ENCODE results near the gene VSTM4. TPM values are rescaled to one million over a fixed set of nuclear protein-coding genes. Genes with fewer than 3 reads are reported as not detected.

The VSTM4 gene
- total RNA-seq, 2 experiments from 2014 or later = 0.10 TPM

- H3K27me3 Mint-ChIP-seq = peaks cover 28% of the 10 kb centered on the region
- no peak for DNase-seq
- H3K36me3 Mint-ChIP-seq (ENCODE audit: low read depth) = no peaks in the 10 kb centered on the region
- H3K4me1 Mint-ChIP-seq = peaks cover 2% of the 10 kb centered on the region
- no peak overlapping the region for H3K4me3 Mint-ChIP-seq
- H3K9me3 Mint-ChIP-seq = no peaks in the 10 kb centered on the region
- POLR2A ChIA-PET = no interaction called here
- H3K27ac Mint-ChIP-seq = no peak overlapping the region
- CTCF ChIA-PET = no interaction called here
These were observed 4.4 kb upstream of the VSTM4 start for GRCh38 chr10:49119746-49120145.

GRCh38 chr10:49118430-49119074 is 3.2 kb upstream of the VSTM4 start:
- H3K4me1 Mint-ChIP-seq = peaks cover 2% of the 10 kb centered on the region
- peaks cover 34% of the 10 kb centered on the region for H3K27me3 Mint-ChIP-seq
- no peaks in the 10 kb centered on the region for H3K36me3 Mint-ChIP-seq (ENCODE audit: low read depth)
- POLR2A ChIA-PET = no interaction called here
- H3K4me3 Mint-ChIP-seq = no peak overlapping the region
- no peaks in the 10 kb centered on the region for H3K9me3 Mint-ChIP-seq
- H3K27ac Mint-ChIP-seq = no peak overlapping the region
- DNase-seq = no peak
- CTCF ChIA-PET = no interaction called here

- DNase-seq = no peak
- H3K4me1 Mint-ChIP-seq = peaks cover 2% of the 10 kb centered on the region
- POLR2A ChIA-PET = no interaction called here
- CTCF ChIA-PET = no interaction called here
- no peak overlapping the region for H3K4me3 Mint-ChIP-seq
- no peak overlapping the region for H3K27ac Mint-ChIP-seq
- H3K9me3 Mint-ChIP-seq = no peaks in the 10 kb centered on the region
- peaks cover 34% of the 10 kb centered on the region for H3K27me3 Mint-ChIP-seq
- H3K36me3 Mint-ChIP-seq (ENCODE audit: low read depth) = no peaks in the 10 kb centered on the region
These were observed 2.2 kb upstream of the VSTM4 start for GRCh38 chr10:49117376-49118070.

- no peak for DNase-seq
- peaks cover 32% of the 10 kb centered on the region for H3K27me3 Mint-ChIP-seq
- H3K27ac Mint-ChIP-seq = no peak overlapping the region
- ChIA-PET POLR2A (no interaction called here), CTCF (no interaction called here)
- H3K4me3 Mint-ChIP-seq = no peak overlapping the region
- no peaks in the 10 kb centered on the region for H3K9me3 Mint-ChIP-seq
- peaks cover 2% of the 10 kb centered on the region for H3K4me1 Mint-ChIP-seq
- H3K36me3 Mint-ChIP-seq (ENCODE audit: low read depth) = no peaks in the 10 kb centered on the region
These were observed 1.4 kb upstream of the VSTM4 start for GRCh38 chr10:49116509-49117375.

- Mint-ChIP-seq H3K4me3 (no peak overlapping the region), H3K36me3 (ENCODE audit: low read depth) (no peaks in the 10 kb centered on the region), H3K9me3 (no peaks in the 10 kb centered on the region), H3K27me3 (peaks cover 30% of the 10 kb centered on the region), H3K4me1 (peaks cover 2% of the 10 kb centered on the region), H3K27ac (no peak overlapping the region)
- no peak for DNase-seq
- POLR2A ChIA-PET = no interaction called here
- CTCF ChIA-PET = no interaction called here
These were observed 630 bp upstream of the VSTM4 start for GRCh38 chr10:49115796-49116508.

- Mint-ChIP-seq H3K9me3 (no peaks in the 10 kb centered on the region), H3K27ac (no peak overlapping the region), H3K27me3 (peaks cover 30% of the 10 kb centered on the region), H3K4me1 (peaks cover 2% of the 10 kb centered on the region), H3K36me3 (ENCODE audit: low read depth) (no peaks in the 10 kb centered on the region), H3K4me3 (peak overlapping the region; percentile 27)
- ChIA-PET CTCF (no interaction called here), POLR2A (no interaction called here)
- DNase-seq = no peak
These were observed 656 bp downstream of the VSTM4 start for GRCh38 chr10:49114718-49115014.

- peaks cover 30% of the 10 kb centered on the region for H3K27me3 Mint-ChIP-seq
- H3K9me3 Mint-ChIP-seq = no peaks in the 10 kb centered on the region
- H3K27ac Mint-ChIP-seq = no peak overlapping the region
- peaks cover 2% of the 10 kb centered on the region for H3K4me1 Mint-ChIP-seq
- CTCF ChIA-PET = no interaction called here
- POLR2A ChIA-PET = interaction anchor here (0.6 kb wide), 1 partner anchor 80 kb away, joined by 3 read pairs; no protein-coding TSS in a partner anchor
- no peak overlapping the region for H3K4me3 Mint-ChIP-seq
- no peak for DNase-seq
- no peaks in the 10 kb centered on the region for H3K36me3 Mint-ChIP-seq (ENCODE audit: low read depth)
These were observed 1.6 kb downstream of the VSTM4 start for GRCh38 chr10:49113741-49114141.

GRCh38 chr10:49112851-49113250 is 2.5 kb downstream of the VSTM4 start:
- POLR2A ChIA-PET = no interaction called here
- no peaks in the 10 kb centered on the region for H3K9me3 Mint-ChIP-seq
- no peaks in the 10 kb centered on the region for H3K36me3 Mint-ChIP-seq (ENCODE audit: low read depth)
- no peak for DNase-seq
- H3K27me3 Mint-ChIP-seq = peaks cover 28% of the 10 kb centered on the region
- H3K4me1 Mint-ChIP-seq = peaks cover 2% of the 10 kb centered on the region
- no peak overlapping the region for H3K27ac Mint-ChIP-seq
- CTCF ChIA-PET = no interaction called here
- H3K4me3 Mint-ChIP-seq = no peak overlapping the region

GRCh38 chr10:49112098-49112497 is 3.2 kb downstream of the VSTM4 start:
- H3K9me3 Mint-ChIP-seq = no peaks in the 10 kb centered on the region
- ChIA-PET CTCF (no interaction called here), POLR2A (no interaction called here)
- peaks cover 2% of the 10 kb centered on the region for H3K4me1 Mint-ChIP-seq
- no peaks in the 10 kb centered on the region for H3K36me3 Mint-ChIP-seq (ENCODE audit: low read depth)
- H3K27me3 Mint-ChIP-seq = peaks cover 23% of the 10 kb centered on the region
- H3K4me3 Mint-ChIP-seq = no peak overlapping the region
- no peak overlapping the region for H3K27ac Mint-ChIP-seq
- no peak for DNase-seq

GRCh38 chr10:49111320-49111698 is 4.0 kb downstream of the VSTM4 start:
- no peaks in the 10 kb centered on the region for H3K9me3 Mint-ChIP-seq
- POLR2A ChIA-PET = no interaction called here
- peaks cover 2% of the 10 kb centered on the region for H3K4me1 Mint-ChIP-seq
- peaks cover 21% of the 10 kb centered on the region for H3K27me3 Mint-ChIP-seq
- no peak for DNase-seq
- CTCF ChIA-PET = no interaction called here
- no peak overlapping the region for H3K27ac Mint-ChIP-seq
- no peak overlapping the region for H3K4me3 Mint-ChIP-seq
- H3K36me3 Mint-ChIP-seq (ENCODE audit: low read depth) = no peaks in the 10 kb centered on the region

GRCh38 chr10:49110684-49111319 is 4.5 kb downstream of the VSTM4 start:
- peaks cover 16% of the 10 kb centered on the region for H3K27me3 Mint-ChIP-seq
- no peak overlapping the region for H3K4me3 Mint-ChIP-seq
- no peak overlapping the region for H3K27ac Mint-ChIP-seq
- no peak for DNase-seq
- ChIA-PET POLR2A (no interaction called here), CTCF (no interaction called here)
- H3K9me3 Mint-ChIP-seq = no peaks in the 10 kb centered on the region
- no peaks in the 10 kb centered on the region for H3K36me3 Mint-ChIP-seq (ENCODE audit: low read depth)
- no peaks in the 10 kb centered on the region for H3K4me1 Mint-ChIP-seq

GRCh38 chr10:49109669-49110340 is 5.5 kb downstream of the VSTM4 start:
- DNase-seq = no peak
- Mint-ChIP-seq H3K36me3 (ENCODE audit: low read depth) (no peaks in the 10 kb centered on the region), H3K27ac (no peak overlapping the region), H3K4me1 (no peaks in the 10 kb centered on the region), H3K9me3 (no peaks in the 10 kb centered on the region), H3K4me3 (no peak overlapping the region), H3K27me3 (peaks cover 20% of the 10 kb centered on the region)
- ChIA-PET CTCF (no interaction called here), POLR2A (no interaction called here)

GRCh38 chr10:49108656-49109055 is 6.7 kb downstream of the VSTM4 start:
- H3K27ac Mint-ChIP-seq = no peak overlapping the region
- POLR2A ChIA-PET = no interaction called here
- CTCF ChIA-PET = no interaction called here
- no peaks in the 10 kb centered on the region for H3K36me3 Mint-ChIP-seq (ENCODE audit: low read depth)
- no peaks in the 10 kb centered on the region for H3K9me3 Mint-ChIP-seq
- H3K4me3 Mint-ChIP-seq = no peak overlapping the region
- peaks cover 14% of the 10 kb centered on the region for H3K27me3 Mint-ChIP-seq
- no peaks in the 10 kb centered on the region for H3K4me1 Mint-ChIP-seq
- no peak for DNase-seq
